HepG2 (cell line): ENCODE measurements around the gene TARS3. TPM values are rescaled to one million over a fixed set of nuclear protein-coding genes. Genes with fewer than 3 reads are reported as not detected.

ENCODE experiments used
- AGO2 ChIP-seq: fragments of 200-400 bp; formaldehyde crosslinking; optimal IDR thresholded peaks from 2 replicates; pipeline ENCODE3; 2017; ENCODE audit warnings: mild to moderate bottlenecking, low read depth, low read length, moderate library complexity
- ARNT2 ChIP-seq: sonication (generic); formaldehyde crosslinking; IDR thresholded peaks from 2 replicates; pipeline ENCODE4 v1.8.0; 2022; ENCODE audit warnings: mild to moderate bottlenecking, low read depth, missing genetic modification reagents, moderate library complexity
- DNMT3B ChIP-seq: conservative IDR thresholded peaks from 2 replicates; pipeline ENCODE4 v1.6.1; 2016; ENCODE audit warnings: missing biosample characterization, control low read depth
- KAT8 ChIP-seq: IDR thresholded peaks from 2 replicates; pipeline ENCODE4 v1.6.1; 2016; ENCODE audit warnings: missing genetic modification reagents, missing compliant biosample characterization
- MYC ChIP-seq: sonication (generic); formaldehyde crosslinking; IDR thresholded peaks from 2 replicates; pipeline ENCODE4 v1.9.0; 2021; ENCODE audit warnings: missing genetic modification reagents, borderline replicate concordance
- NKX3-1 ChIP-seq: sonication (generic); formaldehyde crosslinking; IDR thresholded peaks from 2 replicates; pipeline ENCODE4 v1.5.0; 2020; ENCODE audit warnings: missing genetic modification reagents
- RBFOX2 ChIP-seq: fragments of 200-400 bp; formaldehyde crosslinking; IDR thresholded peaks from 2 replicates; pipeline ENCODE4 v1.6.1; 2017; ENCODE audit warnings: low read depth, mild to moderate bottlenecking, low read length
- ZFP90 ChIP-seq: sonication (generic); formaldehyde crosslinking; IDR thresholded peaks from 2 replicates; pipeline ENCODE4 v1.8.0; 2022; ENCODE audit warnings: missing genetic modification reagents, mild to moderate bottlenecking, inconsistent platforms, borderline replicate concordance
- ZNF124 ChIP-seq: sonication (generic); formaldehyde crosslinking; IDR thresholded peaks from 2 replicates; pipeline ENCODE4 v1.4.0; 2020; ENCODE audit warnings: missing genetic modification reagents
- ZNF337 ChIP-seq: sonication (generic); formaldehyde crosslinking; IDR thresholded peaks from 2 replicates; pipeline ENCODE4 v1.5.1; 2020; ENCODE audit warnings: missing genetic modification reagents, low read depth, mild to moderate bottlenecking, borderline replicate concordance
- ZNF430 ChIP-seq: sonication (generic); formaldehyde crosslinking; IDR thresholded peaks from 2 replicates; pipeline ENCODE4 v1.9.0; 2021; ENCODE audit warnings: mild to moderate bottlenecking, missing genetic modification reagents
- polyA plus RNA-seq, 8 experiments: library from polyadenylated mRNA; depleted of rRNA in 3 of 8; stranded (reverse) in 7 of 8; unstranded in 1 of 8; fragments of >200 nt; fragmentation: Illumina TruSeq in 4 of 8; extraction: Trizol in 4 of 8; gene quantifications; 2 replicates each; pipeline versions ENCODE4 v1.2.1 to v1.2.3, GENCODE V29; 2011 to 2016; ENCODE audit warnings: low read depth in 4 of 8, missing spikeins in 1 of 8, mixed read lengths in 1 of 8; ENCODE audit not compliant: insufficient read depth in 1 of 8
- total RNA-seq, 5 experiments: library from RNA; depleted of rRNA; stranded (reverse); fragments of >200 nt; fragmentation: Illumina TruSeq; extraction: Trizol; gene quantifications; 2 replicates each; pipeline ENCODE4 v1.2.3, GENCODE V29; 2016; ENCODE audit warnings: low read depth in 1 of 5
- TF ChIP-seq, protein P1 (sequence below): sonication (generic); formaldehyde crosslinking; IDR thresholded peaks from 2 replicates; pipeline ENCODE4 v1.5.1; 2020; ENCODE audit warnings: mild to moderate bottlenecking, missing genetic modification reagents, borderline replicate concordance
- TF ChIP-seq, protein P2 (sequence below): sonication (generic); formaldehyde crosslinking; IDR thresholded peaks from 2 replicates; pipeline ENCODE4 v1.8.0; 2022; ENCODE audit warnings: mild to moderate bottlenecking, missing genetic modification reagents, moderate library complexity
- TF ChIP-seq, protein P3 (sequence below): sonication (generic); formaldehyde crosslinking; conservative IDR thresholded peaks from 2 replicates; pipeline ENCODE4 v1.8.0; 2022; ENCODE audit warnings: missing genetic modification reagents
- TF ChIP-seq, protein P4 (sequence below): sonication (generic); formaldehyde crosslinking; IDR thresholded peaks from 2 replicates; pipeline ENCODE4 v1.4.0; 2020; ENCODE audit warnings: missing genetic modification reagents, borderline replicate concordance
- TF ChIP-seq, protein P5 (sequence below): sonication (generic); IDR thresholded peaks from 2 replicates; pipeline ENCODE4 v1.6.1; 2016; ENCODE audit warnings: low read depth, borderline replicate concordance

Gene TARS3
- total and polyA plus RNA-seq, 2 of the 13 experiments (the other 11 are each of a cell fraction or from before 2014, with no cell fraction given) = 4.1 to 11.7 TPM

DNA sequence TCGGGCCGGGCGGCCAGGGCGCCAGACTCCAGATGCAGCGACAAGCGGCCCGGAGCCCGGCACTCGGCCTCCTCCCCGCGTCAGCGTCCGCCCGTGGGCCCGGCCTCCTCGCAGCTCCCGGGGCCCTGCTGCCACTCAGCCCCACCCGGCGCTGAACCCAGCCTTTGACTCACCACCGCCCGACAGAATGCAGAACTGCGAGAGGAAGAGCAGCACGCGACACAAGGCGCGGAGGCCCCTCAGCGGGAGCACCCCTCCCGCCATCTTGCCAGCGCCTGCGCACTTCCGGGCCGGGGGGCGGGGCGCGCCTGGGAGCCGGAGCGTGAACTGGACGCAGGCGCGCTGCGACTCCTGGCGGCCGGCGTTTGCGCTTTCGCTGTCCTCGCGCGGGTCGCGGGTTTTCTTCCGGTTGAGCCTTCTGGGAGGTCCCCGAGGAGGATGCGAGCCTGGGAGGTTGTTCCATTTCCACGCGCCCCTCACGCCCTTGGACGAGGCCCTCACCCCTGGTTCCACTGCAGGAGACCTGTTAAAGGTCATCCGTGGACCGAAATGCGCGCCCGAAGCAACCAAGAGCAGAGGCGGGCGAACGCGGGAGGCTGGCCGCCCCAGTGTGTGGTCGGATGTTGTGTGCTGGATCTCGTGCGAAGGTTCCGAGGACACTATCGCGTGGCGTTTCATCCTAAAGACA is 72.0 kb downstream of the TARS3 start, which contains the start of gene TM2D3 (continued):
- TF ChIP-seq, protein P1, sequence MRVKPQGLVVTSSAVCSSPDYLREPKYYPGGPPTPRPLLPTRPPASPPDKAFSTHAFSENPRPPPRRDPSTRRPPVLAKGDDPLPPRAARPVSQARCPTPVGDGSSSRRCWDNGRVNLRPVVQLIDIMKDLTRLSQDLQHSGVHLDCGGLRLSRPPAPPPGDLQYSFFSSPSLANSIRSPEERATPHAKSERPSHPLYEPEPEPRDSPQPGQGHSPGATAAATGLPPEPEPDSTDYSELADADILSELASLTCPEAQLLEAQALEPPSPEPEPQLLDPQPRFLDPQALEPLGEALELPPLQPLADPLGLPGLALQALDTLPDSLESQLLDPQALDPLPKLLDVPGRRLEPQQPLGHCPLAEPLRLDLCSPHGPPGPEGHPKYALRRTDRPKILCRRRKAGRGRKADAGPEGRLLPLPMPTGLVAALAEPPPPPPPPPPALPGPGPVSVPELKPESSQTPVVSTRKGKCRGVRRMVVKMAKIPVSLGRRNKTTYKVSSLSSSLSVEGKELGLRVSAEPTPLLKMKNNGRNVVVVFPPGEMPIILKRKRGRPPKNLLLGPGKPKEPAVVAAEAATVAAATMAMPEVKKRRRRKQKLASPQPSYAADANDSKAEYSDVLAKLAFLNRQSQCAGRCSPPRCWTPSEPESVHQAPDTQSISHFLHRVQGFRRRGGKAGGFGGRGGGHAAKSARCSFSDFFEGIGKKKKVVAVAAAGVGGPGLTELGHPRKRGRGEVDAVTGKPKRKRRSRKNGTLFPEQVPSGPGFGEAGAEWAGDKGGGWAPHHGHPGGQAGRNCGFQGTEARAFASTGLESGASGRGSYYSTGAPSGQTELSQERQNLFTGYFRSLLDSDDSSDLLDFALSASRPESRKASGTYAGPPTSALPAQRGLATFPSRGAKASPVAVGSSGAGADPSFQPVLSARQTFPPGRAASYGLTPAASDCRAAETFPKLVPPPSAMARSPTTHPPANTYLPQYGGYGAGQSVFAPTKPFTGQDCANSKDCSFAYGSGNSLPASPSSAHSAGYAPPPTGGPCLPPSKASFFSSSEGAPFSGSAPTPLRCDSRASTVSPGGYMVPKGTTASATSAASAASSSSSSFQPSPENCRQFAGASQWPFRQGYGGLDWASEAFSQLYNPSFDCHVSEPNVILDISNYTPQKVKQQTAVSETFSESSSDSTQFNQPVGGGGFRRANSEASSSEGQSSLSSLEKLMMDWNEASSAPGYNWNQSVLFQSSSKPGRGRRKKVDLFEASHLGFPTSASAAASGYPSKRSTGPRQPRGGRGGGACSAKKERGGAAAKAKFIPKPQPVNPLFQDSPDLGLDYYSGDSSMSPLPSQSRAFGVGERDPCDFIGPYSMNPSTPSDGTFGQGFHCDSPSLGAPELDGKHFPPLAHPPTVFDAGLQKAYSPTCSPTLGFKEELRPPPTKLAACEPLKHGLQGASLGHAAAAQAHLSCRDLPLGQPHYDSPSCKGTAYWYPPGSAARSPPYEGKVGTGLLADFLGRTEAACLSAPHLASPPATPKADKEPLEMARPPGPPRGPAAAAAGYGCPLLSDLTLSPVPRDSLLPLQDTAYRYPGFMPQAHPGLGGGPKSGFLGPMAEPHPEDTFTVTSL (CRISPR knock-in tag) = 0 out of 2 replicates have a peak, but pooled peaks have one; percentile 51
- TF ChIP-seq ZNF337 (CRISPR knock-in tag) (no peak), MYC (CRISPR knock-in tag) (peak; percentile 96), AGO2 (peak; percentile 79), KAT8 (CRISPR knock-in tag) (peak; percentile 90), ARNT2 (CRISPR knock-in tag) (peak; percentile 95), ZNF124 (CRISPR knock-in tag) (no peak), RBFOX2 (peak; percentile 96), DNMT3B (CRISPR knock-in tag) (no peak; the same call in 1 of the 2 replicates), ZNF430 (peak; percentile 27; the same call in 1 of the 2 replicates), ZFP90 (peak; percentile 80), NKX3-1 (CRISPR knock-in tag) (no peak)
- TF ChIP-seq, protein P2, sequence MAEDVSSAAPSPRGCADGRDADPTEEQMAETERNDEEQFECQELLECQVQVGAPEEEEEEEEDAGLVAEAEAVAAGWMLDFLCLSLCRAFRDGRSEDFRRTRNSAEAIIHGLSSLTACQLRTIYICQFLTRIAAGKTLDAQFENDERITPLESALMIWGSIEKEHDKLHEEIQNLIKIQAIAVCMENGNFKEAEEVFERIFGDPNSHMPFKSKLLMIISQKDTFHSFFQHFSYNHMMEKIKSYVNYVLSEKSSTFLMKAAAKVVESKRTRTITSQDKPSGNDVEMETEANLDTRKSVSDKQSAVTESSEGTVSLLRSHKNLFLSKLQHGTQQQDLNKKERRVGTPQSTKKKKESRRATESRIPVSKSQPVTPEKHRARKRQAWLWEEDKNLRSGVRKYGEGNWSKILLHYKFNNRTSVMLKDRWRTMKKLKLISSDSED (CRISPR knock-in tag) = peak; percentile 20; the same call in 1 of the 2 replicates
- TF ChIP-seq, protein P3, sequence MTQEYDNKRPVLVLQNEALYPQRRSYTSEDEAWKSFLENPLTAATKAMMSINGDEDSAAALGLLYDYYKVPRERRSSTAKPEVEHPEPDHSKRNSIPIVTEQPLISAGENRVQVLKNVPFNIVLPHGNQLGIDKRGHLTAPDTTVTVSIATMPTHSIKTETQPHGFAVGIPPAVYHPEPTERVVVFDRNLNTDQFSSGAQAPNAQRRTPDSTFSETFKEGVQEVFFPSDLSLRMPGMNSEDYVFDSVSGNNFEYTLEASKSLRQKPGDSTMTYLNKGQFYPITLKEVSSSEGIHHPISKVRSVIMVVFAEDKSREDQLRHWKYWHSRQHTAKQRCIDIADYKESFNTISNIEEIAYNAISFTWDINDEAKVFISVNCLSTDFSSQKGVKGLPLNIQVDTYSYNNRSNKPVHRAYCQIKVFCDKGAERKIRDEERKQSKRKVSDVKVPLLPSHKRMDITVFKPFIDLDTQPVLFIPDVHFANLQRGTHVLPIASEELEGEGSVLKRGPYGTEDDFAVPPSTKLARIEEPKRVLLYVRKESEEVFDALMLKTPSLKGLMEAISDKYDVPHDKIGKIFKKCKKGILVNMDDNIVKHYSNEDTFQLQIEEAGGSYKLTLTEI (CRISPR knock-in tag) = no peak
- TF ChIP-seq, protein P4, sequence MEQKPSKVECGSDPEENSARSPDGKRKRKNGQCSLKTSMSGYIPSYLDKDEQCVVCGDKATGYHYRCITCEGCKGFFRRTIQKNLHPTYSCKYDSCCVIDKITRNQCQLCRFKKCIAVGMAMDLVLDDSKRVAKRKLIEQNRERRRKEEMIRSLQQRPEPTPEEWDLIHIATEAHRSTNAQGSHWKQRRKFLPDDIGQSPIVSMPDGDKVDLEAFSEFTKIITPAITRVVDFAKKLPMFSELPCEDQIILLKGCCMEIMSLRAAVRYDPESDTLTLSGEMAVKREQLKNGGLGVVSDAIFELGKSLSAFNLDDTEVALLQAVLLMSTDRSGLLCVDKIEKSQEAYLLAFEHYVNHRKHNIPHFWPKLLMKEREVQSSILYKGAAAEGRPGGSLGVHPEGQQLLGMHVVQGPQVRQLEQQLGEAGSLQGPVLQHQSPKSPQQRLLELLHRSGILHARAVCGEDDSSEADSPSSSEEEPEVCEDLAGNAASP (CRISPR knock-in tag) = peak; percentile 48
- TF ChIP-seq, protein P5, sequence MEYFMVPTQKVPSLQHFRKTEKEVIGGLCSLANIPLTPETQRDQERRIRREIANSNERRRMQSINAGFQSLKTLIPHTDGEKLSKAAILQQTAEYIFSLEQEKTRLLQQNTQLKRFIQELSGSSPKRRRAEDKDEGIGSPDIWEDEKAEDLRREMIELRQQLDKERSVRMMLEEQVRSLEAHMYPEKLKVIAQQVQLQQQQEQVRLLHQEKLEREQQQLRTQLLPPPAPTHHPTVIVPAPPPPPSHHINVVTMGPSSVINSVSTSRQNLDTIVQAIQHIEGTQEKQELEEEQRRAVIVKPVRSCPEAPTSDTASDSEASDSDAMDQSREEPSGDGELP = peak; percentile 22; the same call in 1 of the 2 replicates
